Uterus (tissue), 2 donors: ENCODE data around the gene SUMO2.
A peak's percentile ranks its signal among the peaks of the same experiment; 100 is the strongest.

Source experiments
- CTCF ChIP-seq, 4 experiments: fragments of 200-600 bp in 2 of 4; fragments of 450-650 bp in 2 of 4; sonication (generic) in 2 of 4; IDR thresholded peaks; one replicate each; pipeline ENCODE4 v1.5.1; 2016 to 2019; ENCODE audit warnings: antibody characterized with exemption in 4 of 4, mild to moderate bottlenecking in 2 of 4, moderate library complexity in 1 of 4
- POLR2A ChIP-seq, 2 donors: fragments of 450-650 bp; IDR thresholded peaks; one replicate each; pipeline ENCODE4 v1.6.1; 2016; ENCODE audit warnings: antibody characterized with exemption in 2 of 2, mild to moderate bottlenecking in 1 of 2, moderate library complexity in 1 of 2

GRCh38 chr17:75131278-75132017 is 51.3 kb downstream of the SUMO2 start, which contains the start of gene NT5C:
- peak; percentile 56 to 86 (median 74) for TF ChIP-seq CTCF (IDR thresholded peaks at IDR 0.05)
- peak in 1 of 2 donors; percentile 69 for TF ChIP-seq POLR2A (IDR thresholded peaks at IDR 0.05)
